ENCODE data around the gene P2RY2. TPM values are rescaled to one million over a fixed set of nuclear protein-coding genes. Genes with fewer than 3 reads are reported as not detected.

The P2RY2 gene
- total RNA-seq, 1 donor from 2014 or later: 4.2 TPM

DNA sequence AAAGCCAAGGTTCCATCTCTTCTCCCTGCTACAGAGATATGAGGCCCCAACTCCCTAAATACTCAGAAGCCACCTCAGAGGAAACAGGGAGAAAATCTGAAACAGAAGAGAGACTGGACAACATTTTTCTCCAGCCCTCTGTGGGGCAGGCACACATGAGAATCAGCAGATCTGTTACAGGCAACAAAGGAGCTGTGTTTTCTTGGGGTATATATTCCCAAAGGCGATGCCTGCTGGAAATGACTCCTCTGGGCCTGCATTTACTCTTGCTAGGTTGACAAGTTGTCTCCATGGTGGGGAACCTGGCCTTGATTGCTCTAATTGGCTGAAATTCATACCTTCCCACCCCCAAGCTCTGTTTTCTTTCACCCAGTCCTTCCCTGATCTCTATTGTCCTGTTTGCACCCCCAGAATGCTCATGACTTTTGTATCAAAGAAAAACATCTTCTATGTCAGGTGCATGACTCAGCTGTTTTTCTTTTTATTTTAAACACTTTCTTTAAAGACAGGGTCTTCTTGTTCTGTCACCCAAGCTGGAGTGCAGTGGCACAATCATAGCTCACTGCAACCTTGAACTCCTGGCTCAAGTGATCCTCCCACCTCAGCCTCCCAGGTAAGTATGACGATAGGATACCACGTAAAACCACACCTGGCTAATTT is 30.6 kb downstream of the P2RY2 start:
- TF ChIP-seq, protein P1, sequence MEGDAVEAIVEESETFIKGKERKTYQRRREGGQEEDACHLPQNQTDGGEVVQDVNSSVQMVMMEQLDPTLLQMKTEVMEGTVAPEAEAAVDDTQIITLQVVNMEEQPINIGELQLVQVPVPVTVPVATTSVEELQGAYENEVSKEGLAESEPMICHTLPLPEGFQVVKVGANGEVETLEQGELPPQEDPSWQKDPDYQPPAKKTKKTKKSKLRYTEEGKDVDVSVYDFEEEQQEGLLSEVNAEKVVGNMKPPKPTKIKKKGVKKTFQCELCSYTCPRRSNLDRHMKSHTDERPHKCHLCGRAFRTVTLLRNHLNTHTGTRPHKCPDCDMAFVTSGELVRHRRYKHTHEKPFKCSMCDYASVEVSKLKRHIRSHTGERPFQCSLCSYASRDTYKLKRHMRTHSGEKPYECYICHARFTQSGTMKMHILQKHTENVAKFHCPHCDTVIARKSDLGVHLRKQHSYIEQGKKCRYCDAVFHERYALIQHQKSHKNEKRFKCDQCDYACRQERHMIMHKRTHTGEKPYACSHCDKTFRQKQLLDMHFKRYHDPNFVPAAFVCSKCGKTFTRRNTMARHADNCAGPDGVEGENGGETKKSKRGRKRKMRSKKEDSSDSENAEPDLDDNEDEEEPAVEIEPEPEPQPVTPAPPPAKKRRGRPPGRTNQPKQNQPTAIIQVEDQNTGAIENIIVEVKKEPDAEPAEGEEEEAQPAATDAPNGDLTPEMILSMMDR (IDR thresholded peaks at IDR 0.05; ENCODE audit: insufficient read depth, low read length, poor library complexity, severe bottlenecking): no peak
- Histone ChIP-seq H3K27me3 (ENCODE audit: control insufficient read depth, insufficient read depth, low read length) (no peaks in the 10 kb centered on the region), H3K4me3 (ENCODE audit: low read depth, low read length) (no peak overlapping the region), H3K36me3 (ENCODE audit: control insufficient read depth, insufficient read depth, low read length) (no peaks in the 10 kb centered on the region)
- DNase-seq (ENCODE audit: low read depth): no peak

DNA sequence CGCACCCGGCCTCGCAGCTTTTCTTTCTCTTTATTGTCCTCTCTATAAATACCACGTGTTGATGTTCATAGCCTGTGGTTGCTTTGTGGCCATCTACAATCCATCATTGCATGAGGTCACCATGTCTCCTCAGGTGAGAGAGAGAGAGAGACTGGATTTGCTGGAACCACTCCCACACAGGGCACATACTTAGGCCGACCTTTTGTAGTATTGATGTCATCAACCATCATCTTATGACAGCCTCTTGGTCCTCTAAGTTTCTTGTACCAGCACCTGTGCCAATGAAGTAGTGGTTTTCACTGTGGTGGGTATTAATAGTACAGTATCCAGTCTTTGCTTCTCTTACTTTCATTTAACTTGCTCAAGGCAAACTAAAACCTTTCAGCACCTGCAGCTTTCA is 31.2 kb downstream of the P2RY2 start:
- TF ChIP-seq, protein P1 (IDR thresholded peaks at IDR 0.05; ENCODE audit: insufficient read depth, low read length, poor library complexity, severe bottlenecking): no peak
- peak; percentile 78 for DNase-seq (ENCODE audit: low read depth)
- no peak overlapping the region for H3K4me3 ChIP-seq (ENCODE audit: low read depth, low read length)

DNA sequence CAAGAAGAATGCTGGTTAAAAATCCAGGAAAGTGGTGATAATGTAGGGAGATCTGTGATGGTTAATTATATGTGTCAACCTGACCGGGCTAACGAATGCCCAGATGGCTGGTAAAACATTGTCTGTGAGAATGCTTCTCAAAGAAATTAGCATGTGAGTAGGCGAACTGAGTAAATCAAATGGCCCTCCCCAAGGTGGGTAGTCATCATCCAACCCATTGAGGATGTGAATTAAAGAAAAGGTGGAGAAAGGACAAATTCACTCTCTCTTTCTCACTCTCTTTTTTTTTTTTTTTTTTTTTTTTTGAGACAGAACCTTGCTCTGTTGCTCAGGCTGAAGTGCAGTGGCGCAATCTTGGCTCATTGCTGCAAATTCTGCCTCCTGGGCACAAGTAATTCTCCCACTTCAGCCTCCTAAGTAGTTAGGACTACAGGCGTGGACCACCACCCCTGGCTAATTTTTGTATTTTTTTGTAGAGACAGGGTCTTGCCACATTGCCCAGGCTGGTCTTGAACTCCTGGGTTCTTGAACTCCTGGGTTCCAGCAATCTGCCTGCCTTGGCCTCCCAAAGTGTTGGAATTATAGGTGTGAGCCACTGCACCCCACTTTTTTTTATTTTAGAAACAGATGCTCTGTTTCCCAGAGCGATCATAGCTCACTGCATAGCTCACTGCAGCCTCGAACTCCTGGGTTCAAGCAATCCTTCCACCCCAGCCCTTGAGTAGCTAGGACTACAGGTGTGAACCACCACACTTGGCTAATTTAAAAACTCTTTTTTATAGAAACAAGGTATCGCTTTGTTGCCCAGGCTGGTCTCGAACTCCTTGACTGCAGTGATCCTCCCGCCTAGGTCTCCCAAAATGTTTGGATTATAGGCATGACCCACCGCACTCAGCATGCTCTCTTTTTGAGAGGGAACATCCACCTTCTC is 32.0 kb downstream of the P2RY2 start:
- DNase-seq (ENCODE audit: low read depth): no peak
- no peak overlapping the region for H3K4me3 ChIP-seq (ENCODE audit: low read depth, low read length)
- H3K27me3 ChIP-seq (ENCODE audit: control insufficient read depth, insufficient read depth, low read length): no peaks in the 10 kb centered on the region
- TF ChIP-seq, protein P1 (IDR thresholded peaks at IDR 0.05; ENCODE audit: insufficient read depth, low read length, poor library complexity, severe bottlenecking): no peak
- no peaks in the 10 kb centered on the region for H3K36me3 ChIP-seq (ENCODE audit: control insufficient read depth, insufficient read depth, low read length)

More for the DNA sequence above, 31.2 kb downstream of the P2RY2 start:
- H3K27me3 ChIP-seq (ENCODE audit: control insufficient read depth, insufficient read depth, low read length): no peaks in the 10 kb centered on the region
- no peaks in the 10 kb centered on the region for H3K36me3 ChIP-seq (ENCODE audit: control insufficient read depth, insufficient read depth, low read length)

DNA sequence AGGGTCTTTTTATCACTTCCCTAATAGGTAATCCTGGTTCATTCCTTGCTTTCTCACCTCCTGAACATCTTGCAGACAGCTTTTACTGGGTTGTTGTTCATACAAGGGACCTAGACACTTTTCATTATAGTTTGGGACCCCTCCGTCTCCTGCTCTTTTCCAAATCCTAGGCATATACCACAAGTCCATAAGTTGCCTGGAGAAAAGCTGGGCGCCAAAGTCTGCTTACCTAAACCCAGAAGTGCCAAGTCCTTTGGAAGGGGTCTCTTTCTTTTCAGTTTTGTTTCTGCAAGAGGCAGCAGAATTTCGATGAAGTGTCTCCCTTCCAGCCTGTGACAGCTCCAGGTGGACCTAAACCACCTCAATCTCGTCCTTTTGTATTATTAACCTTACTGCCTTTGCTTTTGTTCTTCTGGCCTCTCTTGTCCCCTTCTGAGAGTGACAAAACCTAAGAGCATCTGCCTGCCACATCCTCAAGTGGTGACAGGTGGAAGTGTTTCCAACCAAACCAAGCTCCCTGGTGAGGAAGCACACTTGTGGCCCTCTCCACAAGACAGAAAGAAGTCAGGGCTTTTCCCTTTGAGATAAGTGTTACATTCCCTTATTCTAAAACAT is 34.6 kb downstream of the P2RY2 start:
- DNase-seq (ENCODE audit: low read depth): no peak
- Histone ChIP-seq H3K4me3 (ENCODE audit: low read depth, low read length) (no peak overlapping the region), H3K36me3 (ENCODE audit: control insufficient read depth, insufficient read depth, low read length) (no peaks in the 10 kb centered on the region), H3K27me3 (ENCODE audit: control insufficient read depth, insufficient read depth, low read length) (no peaks in the 10 kb centered on the region)
- TF ChIP-seq, protein P1 (IDR thresholded peaks at IDR 0.05; ENCODE audit: insufficient read depth, low read length, poor library complexity, severe bottlenecking): peak; percentile 1

DNA sequence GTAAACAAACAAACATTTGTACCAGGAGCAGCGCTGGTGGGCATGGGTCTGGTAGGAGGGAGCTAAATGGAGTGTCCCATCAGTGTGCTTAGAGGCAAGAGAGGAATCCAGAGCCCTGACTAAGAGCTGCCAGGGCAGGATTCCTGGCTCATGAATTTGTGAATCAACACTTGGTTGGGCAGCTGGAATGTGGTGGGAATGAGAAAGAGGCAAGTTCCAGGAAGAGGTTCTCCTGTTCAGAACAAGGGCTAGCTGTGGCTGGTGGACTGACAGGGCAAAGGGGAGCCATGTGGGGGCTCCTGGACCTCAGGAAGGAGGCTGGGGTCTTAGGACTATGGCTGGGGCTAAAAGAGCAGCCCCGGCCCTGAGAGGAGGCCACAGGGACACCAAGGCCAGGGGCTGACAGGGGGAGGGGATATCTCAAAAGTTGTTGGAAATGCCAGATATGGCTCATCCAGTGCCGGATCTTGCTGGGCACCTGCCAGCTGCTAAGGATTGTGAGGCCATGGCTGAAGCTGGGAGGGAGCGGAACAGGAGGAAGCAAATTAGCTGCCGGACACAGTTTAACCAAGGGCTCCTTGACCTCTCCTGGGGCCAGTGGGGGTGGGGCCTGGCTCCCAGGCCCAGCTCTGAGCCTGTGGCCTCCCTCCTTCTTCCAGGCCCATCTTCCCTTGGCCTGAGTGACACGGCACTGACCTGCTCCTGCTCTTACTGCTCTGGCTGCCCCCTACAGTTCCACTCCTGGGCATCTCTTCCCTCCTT is 39.4 kb downstream of the P2RY2 start:
- Histone ChIP-seq H3K4me3 (ENCODE audit: low read depth, low read length) (no peak overlapping the region), H3K36me3 (ENCODE audit: control insufficient read depth, insufficient read depth, low read length) (no peaks in the 10 kb centered on the region), H3K27me3 (ENCODE audit: control insufficient read depth, insufficient read depth, low read length) (no peaks in the 10 kb centered on the region)
- peak; percentile 98 for DNase-seq (ENCODE audit: low read depth)
- TF ChIP-seq, protein P1 (IDR thresholded peaks at IDR 0.05; ENCODE audit: insufficient read depth, low read length, poor library complexity, severe bottlenecking): no peak

Data from kidney epithelial cell (primary cell).